Measurements from ENCODE around the gene BLTP2. TPM values are rescaled to one million over a fixed set of nuclear protein-coding genes. Genes with fewer than 3 reads are reported as not detected.

Gene BLTP2
- total and polyA plus RNA-seq, 2 of the 13 experiments (the other 11 are each of a cell fraction or from before 2014, with no cell fraction given) = 66.7 to 80.9 TPM

GRCh38 chr17:28599311-28600184 lies 45.4 kb downstream of the BLTP2 start (continued):
- TF ChIP-seq ZMYM2 (CRISPR knock-in tag; IDR thresholded peaks at IDR 0.05) = peak; percentile 39
- no peak for TF ChIP-seq KLF15 (CRISPR knock-in tag; IDR thresholded peaks at IDR 0.05; ENCODE audit: borderline replicate concordance)
- 0 out of 2 replicates have a peak, but pooled peaks have one; percentile 65 for TF ChIP-seq ZC3H13 (CRISPR knock-in tag; IDR thresholded peaks at IDR 0.05)
- 0 out of 2 replicates have a peak, but pooled peaks have one; percentile 15 for TF ChIP-seq SALL2 (CRISPR knock-in tag; IDR thresholded peaks at IDR 0.05)
- TF ChIP-seq ZNF777 (CRISPR knock-in tag; IDR thresholded peaks at IDR 0.05) = peak; percentile 53; the same call in 1 of the 2 replicates
- TF ChIP-seq TP53 (CRISPR knock-in tag; conservative IDR thresholded peaks at IDR 0.05) = no peak
- TF ChIP-seq NR2F6 (IDR thresholded peaks at IDR 0.05) = 0 out of 2 replicates have a peak, but pooled peaks have one; percentile 9
- TF ChIP-seq NR2F6 (CRISPR knock-in tag; IDR thresholded peaks at IDR 0.05) = no peak
- TF ChIP-seq GZF1 (CRISPR knock-in tag; IDR thresholded peaks at IDR 0.05) = no peak
- TF ChIP-seq NCOA2 (CRISPR knock-in tag; IDR thresholded peaks at IDR 0.05) = no peak
- 0 out of 2 replicates have a peak, but pooled peaks have one; percentile 33 for TF ChIP-seq ZNF788 (CRISPR knock-in tag; IDR thresholded peaks at IDR 0.05; ENCODE audit: borderline replicate concordance)
- TF ChIP-seq ZNF407 (CRISPR knock-in tag; IDR thresholded peaks at IDR 0.05; ENCODE audit: not compliant biosample characterization) = no peak
- 0 out of 2 replicates have a peak, but pooled peaks have one; percentile 15 for TF ChIP-seq ZNF556 (CRISPR knock-in tag; IDR thresholded peaks at IDR 0.05; ENCODE audit: borderline replicate concordance)
- TF ChIP-seq ZBTB34 (CRISPR knock-in tag; IDR thresholded peaks at IDR 0.05) = no peak
- TF ChIP-seq RBFOX2 (IDR thresholded peaks at IDR 0.05; ENCODE audit: low read depth, low read length) = 0 out of 2 replicates have a peak, but pooled peaks have one; percentile 3
- TF ChIP-seq BCL6 (CRISPR knock-in tag; IDR thresholded peaks at IDR 0.05) = 0 out of 2 replicates have a peak, but pooled peaks have one; percentile 6
- TF ChIP-seq ZNF644 (CRISPR knock-in tag; IDR thresholded peaks at IDR 0.05; ENCODE audit: low read depth) = no peak
- no peak for TF ChIP-seq FOXK2 (IDR thresholded peaks at IDR 0.05)
- peak; percentile 28; the same call in 1 of the 2 replicates for TF ChIP-seq ZGPAT (CRISPR knock-in tag; IDR thresholded peaks at IDR 0.05)
